NCI-H526 treated with DMSO at 0.1 percent for 48 hours (cell line): Measurements from ENCODE around the gene SORT1.

Experiments used
- DNase-seq: peaks from one replicate; lab custom pipeline; 2025; lab: John Stamatoyannopoulos, UW

SORT1 gene

GRCh38 chr1:109274533-109275476, 122.9 kb downstream of the SORT1 start:
- peak; percentile 70 for DNase-seq

- DNase-seq: no peak
Observed at GRCh38 chr1:109273570-109274288, 124.0 kb downstream of the SORT1 start.

- no peak for DNase-seq
Observed at GRCh38 chr1:109272831-109273547, 124.7 kb downstream of the SORT1 start.

GRCh38 chr1:109272021-109272799, 125.5 kb downstream of the SORT1 start:
- DNase-seq: no peak

GRCh38 chr1:109271458-109271857, 126.3 kb downstream of the SORT1 start:
- no peak for DNase-seq

GRCh38 chr1:109270623-109271317, 126.9 kb downstream of the SORT1 start:
- no peak for DNase-seq

GRCh38 chr1:109269981-109270622, 127.6 kb downstream of the SORT1 start:
- no peak for DNase-seq

GRCh38 chr1:109269212-109269980, 128.3 kb downstream of the SORT1 start:
- DNase-seq: no peak

- no peak for DNase-seq
Observed at GRCh38 chr1:109268431-109269211, 129.1 kb downstream of the SORT1 start.

- DNase-seq: no peak
Observed at GRCh38 chr1:109267743-109268300, 129.9 kb downstream of the SORT1 start.

- DNase-seq: no peak
Observed at GRCh38 chr1:109266965-109267364, 130.8 kb downstream of the SORT1 start.

- DNase-seq: no peak
Observed at GRCh38 chr1:109265741-109266330, 131.9 kb downstream of the SORT1 start.

GRCh38 chr1:109265016-109265415, 132.7 kb downstream of the SORT1 start:
- DNase-seq: no peak

- DNase-seq: no peak
Observed at GRCh38 chr1:109264379-109264755, 133.4 kb downstream of the SORT1 start.

GRCh38 chr1:109263597-109264378, 133.9 kb downstream of the SORT1 start:
- DNase-seq: peak; percentile 88

GRCh38 chr1:109263234-109263596, 134.5 kb downstream of the SORT1 start:
- DNase-seq: peak; percentile 89

GRCh38 chr1:109262231-109263055, 135.3 kb downstream of the SORT1 start:
- no peak for DNase-seq
